Measurements from ENCODE around the gene AKIRIN2. TPM values are rescaled to one million over a fixed set of nuclear protein-coding genes. Genes with fewer than 3 reads are reported as not detected.
"Not testable (repeated sequence)": the region's sequence is repeated elsewhere in the genome, so short reads cannot be mapped to it uniquely, and the experiment has no call there.

The AKIRIN2 gene
- total RNA-seq, 1 experiment from 2014 or later, result 47.0 TPM

- H4K20me1 ChIP-seq (ENCODE audit: insufficient read depth, low read depth, low read length), result peaks cover 84% of the 10 kb centered on the region
- not testable (repeated sequence) for DNase-seq; H3K9me3 ChIP-seq (ENCODE audit: low read length); H3K4me1 ChIP-seq (ENCODE audit: low read length); H3K9ac ChIP-seq (ENCODE audit: low read length); H3K27me3 ChIP-seq (ENCODE audit: low read length); H3K4me2 ChIP-seq (ENCODE audit: low read depth, low read length, poor library complexity, severe bottlenecking); H3K27ac ChIP-seq (ENCODE audit: low read length); H3K4me3 ChIP-seq (ENCODE audit: low read length); H3K9me2 ChIP-seq (replicated peaks; ENCODE audit: insufficient read depth, low read length); H2AFZ ChIP-seq (ENCODE audit: low read length)
- peaks cover 100% of the 10 kb centered on the region for H3K79me2 ChIP-seq (ENCODE audit: low read length)
- peaks cover 16% of the 10 kb centered on the region; the same call in 1 of the 2 replicates for H3K36me3 ChIP-seq (ENCODE audit: insufficient read depth, low read length)
Measured at GRCh38 chr6:87686636-87687205, 15.3 kb downstream of the AKIRIN2 start.

GRCh38 chr6:87684895-87685654 is 17.0 kb downstream of the AKIRIN2 start:
- no peak overlapping the region for H3K9ac ChIP-seq (ENCODE audit: low read length)
- H3K4me2 ChIP-seq (ENCODE audit: low read depth, low read length, poor library complexity, severe bottlenecking), result no peak overlapping the region
- peaks cover 86% of the 10 kb centered on the region for H4K20me1 ChIP-seq (ENCODE audit: insufficient read depth, low read depth, low read length)
- 0 out of 2 replicates have a peak, but pooled peaks cover 2% of the 10 kb centered on the region for H3K4me1 ChIP-seq (ENCODE audit: low read length)
- peaks cover 99% of the 10 kb centered on the region for H3K79me2 ChIP-seq (ENCODE audit: low read length)
- H3K27ac ChIP-seq (ENCODE audit: low read length), result no peak overlapping the region
- no peak overlapping the region for H2AFZ ChIP-seq (ENCODE audit: low read length)
- H3K4me3 ChIP-seq (ENCODE audit: low read length), result no peak overlapping the region
- no peak for DNase-seq
- H3K9me2 ChIP-seq (replicated peaks; ENCODE audit: insufficient read depth, low read length), result no peaks in the 10 kb centered on the region
- H3K36me3 ChIP-seq (ENCODE audit: insufficient read depth, low read length), result peaks cover 23% of the 10 kb centered on the region; the same call in 1 of the 2 replicates
- no peaks in the 10 kb centered on the region for H3K27me3 ChIP-seq (ENCODE audit: low read length)
- H3K9me3 ChIP-seq (ENCODE audit: low read length), result no peaks in the 10 kb centered on the region

GRCh38 chr6:87683890-87684289 is 18.1 kb downstream of the AKIRIN2 start:
- Histone ChIP-seq H3K36me3 (ENCODE audit: insufficient read depth, low read length) (peaks cover 27% of the 10 kb centered on the region; the same call in 1 of the 2 replicates), H2AFZ (ENCODE audit: low read length) (no peak overlapping the region), H3K27ac (ENCODE audit: low read length) (no peak overlapping the region), H3K9me3 (ENCODE audit: low read length) (no peaks in the 10 kb centered on the region), H4K20me1 (ENCODE audit: insufficient read depth, low read depth, low read length) (peaks cover 77% of the 10 kb centered on the region), H3K4me1 (ENCODE audit: low read length) (0 out of 2 replicates have a peak, but pooled peaks cover 2% of the 10 kb centered on the region), H3K9me2 (replicated peaks; ENCODE audit: insufficient read depth, low read length) (no peaks in the 10 kb centered on the region), H3K79me2 (ENCODE audit: low read length) (peaks cover 98% of the 10 kb centered on the region), H3K4me2 (ENCODE audit: low read depth, low read length, poor library complexity, severe bottlenecking) (no peak overlapping the region), H3K4me3 (ENCODE audit: low read length) (no peak overlapping the region), H3K27me3 (ENCODE audit: low read length) (no peaks in the 10 kb centered on the region), H3K9ac (ENCODE audit: low read length) (no peak overlapping the region)
- DNase-seq, result no peak

GRCh38 chr6:87682310-87682709 is 19.7 kb downstream of the AKIRIN2 start:
- Histone ChIP-seq H3K27ac (ENCODE audit: low read length) (no peak overlapping the region), H3K79me2 (ENCODE audit: low read length) (peaks cover 95% of the 10 kb centered on the region), H4K20me1 (ENCODE audit: insufficient read depth, low read depth, low read length) (peaks cover 66% of the 10 kb centered on the region)

GRCh38 chr6:87675004-87675681 is 26.9 kb downstream of the AKIRIN2 start:
- Histone ChIP-seq H2AFZ (ENCODE audit: low read length) (no peak overlapping the region), H4K20me1 (ENCODE audit: insufficient read depth, low read depth, low read length) (peaks cover 6% of the 10 kb centered on the region; the same call in 1 of the 2 replicates), H3K36me3 (ENCODE audit: insufficient read depth, low read length) (peaks cover 54% of the 10 kb centered on the region), H3K4me3 (ENCODE audit: low read length) (no peak overlapping the region), H3K27me3 (ENCODE audit: low read length) (no peaks in the 10 kb centered on the region), H3K9ac (ENCODE audit: low read length) (no peak overlapping the region), H3K4me2 (ENCODE audit: low read depth, low read length, poor library complexity, severe bottlenecking) (no peak overlapping the region), H3K4me1 (ENCODE audit: low read length) (no peaks in the 10 kb centered on the region), H3K9me3 (ENCODE audit: low read length) (no peaks in the 10 kb centered on the region), H3K79me2 (ENCODE audit: low read length) (peaks cover 27% of the 10 kb centered on the region), H3K9me2 (replicated peaks; ENCODE audit: insufficient read depth, low read length) (no peaks in the 10 kb centered on the region), H3K27ac (ENCODE audit: low read length) (no peak overlapping the region)
- DNase-seq, result no peak

More at GRCh38 chr6:87682310-87682709, 19.7 kb downstream of the AKIRIN2 start:
- H2AFZ ChIP-seq (ENCODE audit: low read length), result no peak overlapping the region
- H3K4me3 ChIP-seq (ENCODE audit: low read length), result no peak overlapping the region
- H3K9me2 ChIP-seq (replicated peaks; ENCODE audit: insufficient read depth, low read length), result no peaks in the 10 kb centered on the region
- H3K4me1 ChIP-seq (ENCODE audit: low read length), result 0 out of 2 replicates have a peak, but pooled peaks cover 2% of the 10 kb centered on the region
- peaks cover 38% of the 10 kb centered on the region; the same call in 1 of the 2 replicates for H3K36me3 ChIP-seq (ENCODE audit: insufficient read depth, low read length)
- no peak for DNase-seq
- H3K4me2 ChIP-seq (ENCODE audit: low read depth, low read length, poor library complexity, severe bottlenecking), result no peak overlapping the region
- H3K27me3 ChIP-seq (ENCODE audit: low read length), result no peaks in the 10 kb centered on the region
- H3K9me3 ChIP-seq (ENCODE audit: low read length), result no peaks in the 10 kb centered on the region
- H3K9ac ChIP-seq (ENCODE audit: low read length), result no peak overlapping the region

- Histone ChIP-seq H3K4me2 (ENCODE audit: low read depth, low read length, poor library complexity, severe bottlenecking) (no peak overlapping the region), H3K4me3 (ENCODE audit: low read length) (no peak overlapping the region), H3K4me1 (ENCODE audit: low read length) (no peaks in the 10 kb centered on the region), H3K9me3 (ENCODE audit: low read length) (no peaks in the 10 kb centered on the region), H3K79me2 (ENCODE audit: low read length) (peaks cover 19% of the 10 kb centered on the region), H2AFZ (ENCODE audit: low read length) (no peak overlapping the region), H3K36me3 (ENCODE audit: insufficient read depth, low read length) (peaks cover 54% of the 10 kb centered on the region), H3K27ac (ENCODE audit: low read length) (no peak overlapping the region), H3K9me2 (replicated peaks; ENCODE audit: insufficient read depth, low read length) (no peaks in the 10 kb centered on the region), H3K27me3 (ENCODE audit: low read length) (no peaks in the 10 kb centered on the region), H3K9ac (ENCODE audit: low read length) (no peak overlapping the region), H4K20me1 (ENCODE audit: insufficient read depth, low read depth, low read length) (0 out of 2 replicates have a peak, but pooled peaks cover 3% of the 10 kb centered on the region)
- no peak for DNase-seq
Measured at GRCh38 chr6:87674290-87674689, 27.7 kb downstream of the AKIRIN2 start.

GRCh38 chr6:87673237-87673636 is 28.8 kb downstream of the AKIRIN2 start:
- H3K4me3 ChIP-seq (ENCODE audit: low read length), result no peak overlapping the region
- no peak overlapping the region for H2AFZ ChIP-seq (ENCODE audit: low read length)
- H4K20me1 ChIP-seq (ENCODE audit: insufficient read depth, low read depth, low read length), result 0 out of 2 replicates have a peak, but pooled peaks cover 3% of the 10 kb centered on the region
- no peaks in the 10 kb centered on the region for H3K9me3 ChIP-seq (ENCODE audit: low read length)
- H3K4me2 ChIP-seq (ENCODE audit: low read depth, low read length, poor library complexity, severe bottlenecking), result no peak overlapping the region
- no peaks in the 10 kb centered on the region for H3K27me3 ChIP-seq (ENCODE audit: low read length)
- no peak overlapping the region for H3K9ac ChIP-seq (ENCODE audit: low read length)
- H3K9me2 ChIP-seq (replicated peaks; ENCODE audit: insufficient read depth, low read length), result no peaks in the 10 kb centered on the region
- no peak for DNase-seq
- H3K36me3 ChIP-seq (ENCODE audit: insufficient read depth, low read length), result peaks cover 51% of the 10 kb centered on the region
- H3K4me1 ChIP-seq (ENCODE audit: low read length), result no peaks in the 10 kb centered on the region
- no peak overlapping the region for H3K27ac ChIP-seq (ENCODE audit: low read length)
- H3K79me2 ChIP-seq (ENCODE audit: low read length), result peaks cover 12% of the 10 kb centered on the region

GRCh38 chr6:87672641-87673040 is 29.4 kb downstream of the AKIRIN2 start:
- H3K27me3 ChIP-seq (ENCODE audit: low read length), result no peaks in the 10 kb centered on the region
- H3K4me2 ChIP-seq (ENCODE audit: low read depth, low read length, poor library complexity, severe bottlenecking), result no peak overlapping the region
- no peaks in the 10 kb centered on the region for H3K4me1 ChIP-seq (ENCODE audit: low read length)
- no peak overlapping the region for H3K4me3 ChIP-seq (ENCODE audit: low read length)
- H2AFZ ChIP-seq (ENCODE audit: low read length), result no peak overlapping the region
- peaks cover 50% of the 10 kb centered on the region for H3K36me3 ChIP-seq (ENCODE audit: insufficient read depth, low read length)
- H3K9me2 ChIP-seq (replicated peaks; ENCODE audit: insufficient read depth, low read length), result no peaks in the 10 kb centered on the region
- no peak for DNase-seq
- H3K9me3 ChIP-seq (ENCODE audit: low read length), result no peaks in the 10 kb centered on the region
- H4K20me1 ChIP-seq (ENCODE audit: insufficient read depth, low read depth, low read length), result 0 out of 2 replicates have a peak, but pooled peaks cover 3% of the 10 kb centered on the region
- peaks cover 7% of the 10 kb centered on the region for H3K79me2 ChIP-seq (ENCODE audit: low read length)
- no peak overlapping the region for H3K9ac ChIP-seq (ENCODE audit: low read length)
- no peak overlapping the region for H3K27ac ChIP-seq (ENCODE audit: low read length)

Data from Karpas-422 (cell line).